H1 (cell line): ENCODE measurements around the gene DPP8. TPM values are rescaled to one million over a fixed set of nuclear protein-coding genes. Genes with fewer than 3 reads are reported as not detected.

Experiments
- CTCF ChIA-PET: fragments of 300-600 bp; sonication (Branson Sonifier 250); formaldehyde crosslinking; loops from one replicate; lab custom pipeline; 2021; ENCODE audit not compliant: partially characterized antibody; lab: Charles Lee
- POLR2A ChIA-PET: fragments of 300-600 bp; sonication (Branson Sonifier 250); formaldehyde crosslinking; loops from one replicate; lab custom pipeline; 2021; ENCODE audit warnings: inconsistent platforms; ENCODE audit not compliant: partially characterized antibody; lab: Charles Lee
- DNase-seq, 2 experiments: peaks; one replicate each; pipeline versions ENCODE4 v3.0.0 to v3.0.0-alpha.2; 2010 to 2022; ENCODE audit warnings: low spot score in 2 of 2, low read depth in 1 of 2, mixed read lengths in 1 of 2
- FAIRE-seq: peaks from 2 replicates; lab custom pipeline; 2011; peaks lifted over from hg19 to GRCh38; lab: Jason Lieb, UNC
- H2AFZ ChIP-seq: 2 replicates; pipeline ENCODE4 v1.8.1; 2012; ENCODE audit warnings: low read length, inconsistent platforms
- H2AK5ac ChIP-seq: 2 replicates; pipeline ENCODE4 v1.6.1; 2013; ENCODE audit warnings: low read depth, low read length
- H2BK120ac ChIP-seq: replicated peaks from 2 replicates; pipeline ENCODE3; 2013; ENCODE audit warnings: low read depth, low read length, inconsistent platforms
- H2BK12ac ChIP-seq: 2 replicates; pipeline ENCODE4 v1.6.1; 2013; ENCODE audit warnings: low read depth, low read length
- H2BK15ac ChIP-seq: 2 replicates; pipeline ENCODE4 v1.6.1; 2013; ENCODE audit warnings: low read length
- H2BK20ac ChIP-seq: 2 replicates; pipeline ENCODE4 v1.6.1; 2013; ENCODE audit warnings: low read length
- H2BK5ac ChIP-seq: 2 replicates; pipeline ENCODE4 v1.6.1; 2013; ENCODE audit warnings: low read depth, low read length
- H3K14ac ChIP-seq: 2 replicates; pipeline ENCODE4 v1.6.1; 2013; ENCODE audit warnings: inconsistent platforms; ENCODE audit not compliant: insufficient read length
- H3K18ac ChIP-seq: 2 replicates; pipeline ENCODE4 v1.6.1; 2013; ENCODE audit warnings: low read length; ENCODE audit errors: extremely low read depth
- H3K23ac ChIP-seq: 2 replicates; pipeline ENCODE4 v1.6.1; 2013; ENCODE audit warnings: inconsistent platforms; ENCODE audit not compliant: insufficient read length
- H3K23me2 ChIP-seq: 2 replicates; pipeline ENCODE4 v1.6.1; 2013; ENCODE audit warnings: low read depth, low read length
- H3K27ac ChIP-seq: 2 replicates; pipeline ENCODE4 v1.6.1; 2011; ENCODE audit warnings: low read depth, low read length, inconsistent platforms
- H3K27me3 ChIP-seq, 4 experiments: replicated peaks in 1 of 4; 1 replicate in 1 of 4; 2 replicates in 3 of 4; pipeline versions ENCODE4 v1.6.1 to v1.8.1; 2011 to 2013; ENCODE audit warnings: low read length in 3 of 4, mild to moderate bottlenecking in 3 of 4, inconsistent platforms in 2 of 4, mixed read lengths in 2 of 4, moderate library complexity in 1 of 4; ENCODE audit not compliant: control insufficient read depth in 3 of 4, insufficient read depth in 3 of 4; ENCODE audit errors: extremely low read depth in 1 of 4
- H3K36me3 ChIP-seq, 4 experiments: 2 replicates each; pipeline versions ENCODE4 v1.6.1 to v1.8.1; 2011 to 2013; ENCODE audit warnings: mild to moderate bottlenecking in 4 of 4, low read length in 3 of 4, moderate library complexity in 2 of 4, control low read depth in 1 of 4, inconsistent platforms in 1 of 4; ENCODE audit not compliant: insufficient read depth in 4 of 4, control insufficient read depth in 2 of 4
- H3K4ac ChIP-seq: replicated peaks from 2 replicates; pipeline ENCODE3; 2013; ENCODE audit warnings: low read length, low read depth, mixed read lengths, inconsistent platforms; ENCODE audit not compliant: insufficient read length
- H3K4me1 ChIP-seq, 4 experiments: replicated peaks in 1 of 4; 1 replicate in 1 of 4; 2 replicates in 3 of 4; pipeline versions ENCODE4 v1.6.1 to v1.8.1; 2011 to 2013; ENCODE audit warnings: low read length in 3 of 4, inconsistent platforms in 2 of 4, mixed read lengths in 1 of 4; ENCODE audit not compliant: insufficient read depth in 4 of 4, control insufficient read depth in 3 of 4
- H3K4me2 ChIP-seq, 2 experiments: 2 replicates each; pipeline versions ENCODE4 v1.6.1 to v1.8.1; 2011 to 2013; ENCODE audit warnings: low read depth in 2 of 2, low read length in 2 of 2, control low read depth in 1 of 2, inconsistent platforms in 1 of 2, mild to moderate bottlenecking in 1 of 2; ENCODE audit not compliant: insufficient read depth in 1 of 2
- H3K4me3 ChIP-seq, 4 experiments: fragments of 200-600, 300-600 bp in 1 of 4; sonication (generic), shearing (Covaris generic), sonication (Bioruptor Twin) in 1 of 4; 2 replicates each; pipeline versions ENCODE4 v1.5.1 to v1.8.1; 2011 to 2016; ENCODE audit warnings: low read length in 4 of 4, low read depth in 3 of 4, control low read depth in 2 of 4, inconsistent platforms in 2 of 4, mild to moderate bottlenecking in 2 of 4, mixed read lengths in 1 of 4, moderate library complexity in 1 of 4; ENCODE audit not compliant: insufficient read depth in 2 of 4; ENCODE audit errors: extremely low read depth in 1 of 4
- H3K56ac ChIP-seq: replicated peaks from 2 replicates; pipeline ENCODE3; 2013; ENCODE audit warnings: low read depth, mild to moderate bottlenecking, mixed read lengths, low read length, inconsistent platforms; ENCODE audit not compliant: insufficient read length
- H3K79me1 ChIP-seq: 2 replicates; pipeline ENCODE4 v1.6.1; 2013; ENCODE audit warnings: low read depth, low read length, control low read depth
- H3K79me2 ChIP-seq, 2 experiments: 2 replicates each; pipeline versions ENCODE4 v1.6.1 to v1.8.1; 2012 to 2013; ENCODE audit warnings: low read length in 2 of 2, mild to moderate bottlenecking in 2 of 2, inconsistent platforms in 1 of 2; ENCODE audit not compliant: insufficient read depth in 2 of 2, control insufficient read depth in 1 of 2
- H3K9ac ChIP-seq, 4 experiments: replicated peaks in 1 of 4; 1 replicate in 1 of 4; 2 replicates in 3 of 4; pipeline versions ENCODE4 v1.6.1 to v1.8.1; 2011 to 2013; ENCODE audit warnings: low read depth in 3 of 4, low read length in 3 of 4, control low read depth in 2 of 4, mild to moderate bottlenecking in 2 of 4, moderate library complexity in 2 of 4, inconsistent platforms in 1 of 4; ENCODE audit errors: extremely low read depth in 1 of 4
- H3K9me3 ChIP-seq, 2 experiments: 2 replicates each; pipeline versions ENCODE4 v1.6.1 to v1.8.1; 2012 to 2013; ENCODE audit warnings: mild to moderate bottlenecking in 2 of 2, moderate library complexity in 2 of 2, control low read depth in 1 of 2, inconsistent platforms in 1 of 2, low read depth in 1 of 2, low read length in 1 of 2, mixed read lengths in 1 of 2; ENCODE audit not compliant: insufficient read depth in 2 of 2
- H4K20me1 ChIP-seq, 2 experiments: replicated peaks in 1 of 2; 2 replicates each; pipeline versions ENCODE3 to v1.8.1; 2011 to 2013; ENCODE audit warnings: inconsistent platforms in 2 of 2, low read length in 2 of 2, mild to moderate bottlenecking in 1 of 2; ENCODE audit not compliant: insufficient read depth in 2 of 2, control insufficient read depth in 1 of 2
- H4K5ac ChIP-seq: 2 replicates; pipeline ENCODE4 v1.6.1; 2013; ENCODE audit warnings: low read length, low read depth, mixed read lengths, inconsistent platforms; ENCODE audit not compliant: insufficient read length
- H4K8ac ChIP-seq: 2 replicates; pipeline ENCODE4 v1.8.0; 2013; ENCODE audit warnings: mild to moderate bottlenecking, moderate library complexity, low read length, inconsistent platforms; ENCODE audit not compliant: insufficient read depth; ENCODE audit errors: extremely low read depth
- H4K91ac ChIP-seq: replicated peaks from 2 replicates; pipeline ENCODE3; 2013; ENCODE audit warnings: low read length, mixed read lengths, inconsistent platforms; ENCODE audit not compliant: insufficient read length
- CREB1 ChIP-seq: IDR thresholded peaks from 2 replicates; pipeline ENCODE4 v1.6.1; 2012; ENCODE audit warnings: inconsistent platforms
- EZH2 ChIP-seq: fragments of 200-600 bp; sonication (generic); IDR thresholded peaks from 2 replicates; pipeline ENCODE4 v1.7.1; 2012; ENCODE audit warnings: low read depth, mild to moderate bottlenecking, moderate library complexity, low read length, inconsistent platforms; ENCODE audit not compliant: severe bottlenecking
- TAF1 ChIP-seq: IDR thresholded peaks from 2 replicates; pipeline ENCODE4 v1.6.1; 2011; ENCODE audit warnings: mild to moderate bottlenecking, low read depth, low read length
- WGBS, 2 experiments: shearing (Covaris generic) in 1 of 2; methylation state at CpG; one replicate each; pipeline versions ENCODE4 v1.1.6 to v1.1.7; 2013 to 2015; ENCODE audit warnings: low lambda C conversion rate in 2 of 2, mixed read lengths in 2 of 2, inconsistent platforms in 1 of 2, low coverage in 1 of 2, missing lambda C conversion rate in 1 of 2; ENCODE audit not compliant: insufficient replicate concordance in 2 of 2, insufficient coverage in 1 of 2, insufficient read length in 1 of 2; ENCODE audit errors: extremely low coverage in 1 of 2, missing lambda C conversion rate in 1 of 2; 5-methylcytosine and 5-hydroxymethylcytosine counted together
- polyA plus RNA-seq, 7 experiments: library from polyadenylated mRNA; depleted of rRNA in 3 of 7; stranded (reverse) in 5 of 7; unstranded in 2 of 7; fragments of >200 nt in 5 of 7; fragments of 200-250 nt in 2 of 7; gene quantifications; 1 replicate in 5 of 7; 2 replicates in 1 of 7; 4 replicates in 1 of 7; pipeline versions ENCODE4 v1.2.1 to v1.2.3, GENCODE V29; 2011 to 2013; ENCODE audit warnings: missing spikeins in 2 of 7, mixed read lengths in 2 of 7
- total RNA-seq: library from RNA; stranded (reverse); fragmentation: NEBNext Ultra II Directional; extraction: Animal tissue kit (Norgen Biotek cat#: 25700); gene quantifications from 2 replicates; pipeline ENCODE4 v1.2.1, GENCODE V29; 2021

DPP8 gene
- total and polyA plus RNA-seq, 2 of the 8 experiments (the other 6 are each of a cell fraction or from before 2014, with no cell fraction given): 9.9 to 26.0 TPM

DNA sequence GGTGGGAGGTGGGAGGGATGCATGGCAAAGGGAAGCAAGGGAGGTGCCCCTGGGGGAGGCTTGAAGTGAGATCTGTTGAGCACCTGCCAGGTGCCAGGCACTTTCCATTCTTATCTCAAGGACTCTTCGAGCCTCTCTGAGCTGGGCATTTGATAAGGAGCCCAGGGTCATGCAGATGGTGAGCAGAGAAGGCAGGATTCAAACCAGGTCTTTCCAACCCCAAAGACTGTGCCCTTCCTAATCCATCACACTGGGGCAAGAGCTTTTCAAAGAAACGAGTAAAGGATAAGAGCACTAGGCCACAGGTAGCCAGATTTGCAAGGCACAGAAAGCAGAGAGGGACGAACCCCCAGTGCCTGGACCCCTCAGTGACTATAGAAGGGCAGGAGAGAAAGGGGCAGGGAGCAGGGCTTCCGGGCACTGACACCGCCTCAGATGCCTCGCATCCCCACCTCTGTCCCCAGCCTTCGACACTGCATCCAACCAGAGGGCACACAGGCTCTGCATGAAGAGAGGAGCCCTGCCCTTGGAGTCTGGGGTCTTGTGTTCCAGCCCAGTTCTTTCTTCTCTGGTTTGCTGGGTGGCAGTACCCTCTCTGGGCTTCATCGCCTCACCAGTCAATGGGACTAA, 115.8 kb downstream of the DPP8 start:
- peak overlapping the region; percentile 49; the same call in 1 of the 2 replicates for H2BK15ac ChIP-seq
- TF ChIP-seq CREB1 (no peak), EZH2 (peak; percentile 7), TAF1 (0 out of 2 replicates have a peak, but pooled peaks have one; percentile 19)
- FAIRE-seq (no peak), DNase-seq (no peak)
- H2BK5ac ChIP-seq: no peak overlapping the region
- no peak overlapping the region for H4K8ac ChIP-seq
- no peak overlapping the region for H3K23ac ChIP-seq
- H3K9me3 ChIP-seq: no peaks in the 10 kb centered on the region
- H4K5ac ChIP-seq: no peak overlapping the region
- no peak overlapping the region for H3K9ac ChIP-seq
- H2AFZ ChIP-seq: no peak overlapping the region
- H3K4me3 ChIP-seq: no peak overlapping the region
- WGBS, 2 experiments: 89% methylated on average over 7 of the region's 8 CpGs; no CpG with 5 or more reads in 1 of the 2 experiments
- H3K14ac ChIP-seq: no peak overlapping the region
- no peaks in the 10 kb centered on the region for H3K79me2 ChIP-seq
- H3K56ac ChIP-seq: no peak overlapping the region
- H3K18ac ChIP-seq: peak overlapping the region; percentile 26; the same call in 1 of the 2 replicates
- peaks cover 7 to 26% (median 19%) of the 10 kb centered on the region in 4 experiments for H3K4me1 ChIP-seq
- no peaks in the 10 kb centered on the region; a peak in 1 of 8 replicates for H3K36me3 ChIP-seq
- ChIA-PET CTCF (interaction anchor here (0.6 to 6.9 kb wide), 29 partner anchors 14 to 306 kb away, joined by 3 to 180 read pairs (median 6); partner anchors contain the start of genes DPP8, IGDCC3, IGDCC4 and RNU5B-1), POLR2A (interaction anchor here (0.6 to 15.2 kb wide), 10 partner anchors 8 to 468 kb away, joined by 3 to 229 read pairs (median 3); partner anchors contain the start of genes DPP8, HACD3, IGDCC4 and RAB11A)
- no peak overlapping the region for H3K27ac ChIP-seq
- H2BK20ac ChIP-seq: 0 out of 2 replicates have a peak overlapping the region, but pooled peaks have one; percentile 23
- peaks cover 6 to 16% (median 12%) of the 10 kb centered on the region in 4 experiments for H3K27me3 ChIP-seq
- peak overlapping the region; percentile 3; the same call in 1 of the 2 replicates for H2BK12ac ChIP-seq
- H2BK120ac ChIP-seq: no peak overlapping the region
- H3K4ac ChIP-seq: no peak overlapping the region
- peak overlapping the region; percentile 1; the same call in 1 of the 2 replicates for H2AK5ac ChIP-seq
- peaks cover 0 to 4% of the 10 kb centered on the region in 2 experiments for H4K20me1 ChIP-seq
- no peak overlapping the region for H4K91ac ChIP-seq
- peak overlapping the region in 1 of 2 experiments; percentile 15; a peak in 2 of 4 replicates for H3K4me2 ChIP-seq
- H3K23me2 ChIP-seq: peaks cover 1% of the 10 kb centered on the region
- no peaks in the 10 kb centered on the region for H3K79me1 ChIP-seq
